Bronchial epithelial cell (primary cell): Measurements from ENCODE around the gene PITPNM3. TPM values are rescaled to one million over a fixed set of nuclear protein-coding genes. Genes with fewer than 3 reads are reported as not detected.

Experiments
- DNase-seq: peaks from one replicate; pipeline ENCODE4 v3.0.0-alpha.2; 2010; ENCODE audit warnings: low read depth
- FAIRE-seq: peaks from 2 replicates; lab custom pipeline; 2011; peaks lifted over from hg19 to GRCh38; lab: Jason Lieb, UNC
- H3K27me3 ChIP-seq: 2 replicates; pipeline ENCODE4 v1.5.1; 2011; ENCODE audit warnings: low read length; ENCODE audit not compliant: control insufficient read depth, insufficient read depth
- H3K36me3 ChIP-seq: 2 replicates; pipeline ENCODE4 v1.5.1; 2011; ENCODE audit warnings: low read length; ENCODE audit not compliant: control insufficient read depth, insufficient read depth
- H3K4me3 ChIP-seq: 2 replicates; pipeline ENCODE4 v1.5.1; 2011; ENCODE audit warnings: mild to moderate bottlenecking, low read depth, low read length, control low read depth
- total RNA-seq: library from RNA; depleted of rRNA; stranded (reverse); fragments of >200 nt; gene quantifications from 2 replicates; pipeline ENCODE4 v1.2.1, GENCODE V29; 2014
- TF ChIP-seq, protein P1 (sequence below): IDR thresholded peaks from 2 replicates; pipeline ENCODE4 v1.5.1; 2011; ENCODE audit warnings: mild to moderate bottlenecking, moderate library complexity, low read length, control low read depth, inconsistent platforms; ENCODE audit not compliant: insufficient read depth, severe bottlenecking

PITPNM3 gene
- total RNA-seq, 1 donor from 2014 or later, result 25.0 TPM

DNA sequence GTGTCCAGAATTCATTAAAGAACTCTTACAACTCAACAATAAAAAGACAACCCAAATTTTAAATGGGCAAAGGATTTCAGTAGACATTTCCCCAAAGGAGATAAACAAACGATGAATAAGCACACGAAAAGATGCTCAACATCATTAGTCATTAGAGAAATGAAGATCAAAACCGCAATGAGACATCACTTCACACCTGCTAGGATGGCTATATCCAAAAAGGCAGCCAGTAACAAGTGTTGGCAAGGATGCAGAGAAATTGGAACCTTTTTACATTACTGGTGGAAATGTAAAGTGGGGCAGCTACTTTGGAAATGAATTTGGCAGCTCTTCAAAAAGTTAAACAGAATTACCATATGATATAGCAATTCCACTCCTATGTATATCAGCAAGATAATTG lies 42.0 kb downstream of the PITPNM3 start:
- no peak overlapping the region for H3K4me3 ChIP-seq
- peaks cover 4% of the 10 kb centered on the region for H3K36me3 ChIP-seq
- TF ChIP-seq, protein P1, sequence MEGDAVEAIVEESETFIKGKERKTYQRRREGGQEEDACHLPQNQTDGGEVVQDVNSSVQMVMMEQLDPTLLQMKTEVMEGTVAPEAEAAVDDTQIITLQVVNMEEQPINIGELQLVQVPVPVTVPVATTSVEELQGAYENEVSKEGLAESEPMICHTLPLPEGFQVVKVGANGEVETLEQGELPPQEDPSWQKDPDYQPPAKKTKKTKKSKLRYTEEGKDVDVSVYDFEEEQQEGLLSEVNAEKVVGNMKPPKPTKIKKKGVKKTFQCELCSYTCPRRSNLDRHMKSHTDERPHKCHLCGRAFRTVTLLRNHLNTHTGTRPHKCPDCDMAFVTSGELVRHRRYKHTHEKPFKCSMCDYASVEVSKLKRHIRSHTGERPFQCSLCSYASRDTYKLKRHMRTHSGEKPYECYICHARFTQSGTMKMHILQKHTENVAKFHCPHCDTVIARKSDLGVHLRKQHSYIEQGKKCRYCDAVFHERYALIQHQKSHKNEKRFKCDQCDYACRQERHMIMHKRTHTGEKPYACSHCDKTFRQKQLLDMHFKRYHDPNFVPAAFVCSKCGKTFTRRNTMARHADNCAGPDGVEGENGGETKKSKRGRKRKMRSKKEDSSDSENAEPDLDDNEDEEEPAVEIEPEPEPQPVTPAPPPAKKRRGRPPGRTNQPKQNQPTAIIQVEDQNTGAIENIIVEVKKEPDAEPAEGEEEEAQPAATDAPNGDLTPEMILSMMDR, result no peak
- no peaks in the 10 kb centered on the region for H3K27me3 ChIP-seq
- FAIRE-seq, result no peak
- DNase-seq, result no peak

DNA sequence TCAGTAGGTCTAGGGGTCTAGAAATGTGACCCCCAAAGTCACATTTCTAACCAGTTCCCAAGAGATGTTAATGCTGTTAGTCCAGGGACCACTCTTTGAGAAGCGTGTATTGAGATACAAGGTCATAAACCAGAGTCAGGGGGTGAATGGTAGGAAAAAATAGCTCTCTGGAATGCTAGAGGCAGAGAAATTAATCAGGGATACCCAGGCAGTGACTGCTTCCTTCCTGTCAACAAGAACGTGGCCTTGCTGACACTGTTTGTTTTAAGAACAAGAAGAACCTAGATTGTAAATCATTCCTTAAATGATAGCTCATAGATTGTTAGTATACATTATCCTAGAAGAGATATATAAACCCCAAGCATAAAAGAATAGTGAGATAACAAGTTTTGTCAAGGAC lies 43.8 kb downstream of the PITPNM3 start:
- no peak overlapping the region for H3K4me3 ChIP-seq
- TF ChIP-seq, protein P1, result no peak
- H3K27me3 ChIP-seq, result no peaks in the 10 kb centered on the region
- peaks cover 3% of the 10 kb centered on the region for H3K36me3 ChIP-seq
- FAIRE-seq, result no peak
- no peak for DNase-seq

DNA sequence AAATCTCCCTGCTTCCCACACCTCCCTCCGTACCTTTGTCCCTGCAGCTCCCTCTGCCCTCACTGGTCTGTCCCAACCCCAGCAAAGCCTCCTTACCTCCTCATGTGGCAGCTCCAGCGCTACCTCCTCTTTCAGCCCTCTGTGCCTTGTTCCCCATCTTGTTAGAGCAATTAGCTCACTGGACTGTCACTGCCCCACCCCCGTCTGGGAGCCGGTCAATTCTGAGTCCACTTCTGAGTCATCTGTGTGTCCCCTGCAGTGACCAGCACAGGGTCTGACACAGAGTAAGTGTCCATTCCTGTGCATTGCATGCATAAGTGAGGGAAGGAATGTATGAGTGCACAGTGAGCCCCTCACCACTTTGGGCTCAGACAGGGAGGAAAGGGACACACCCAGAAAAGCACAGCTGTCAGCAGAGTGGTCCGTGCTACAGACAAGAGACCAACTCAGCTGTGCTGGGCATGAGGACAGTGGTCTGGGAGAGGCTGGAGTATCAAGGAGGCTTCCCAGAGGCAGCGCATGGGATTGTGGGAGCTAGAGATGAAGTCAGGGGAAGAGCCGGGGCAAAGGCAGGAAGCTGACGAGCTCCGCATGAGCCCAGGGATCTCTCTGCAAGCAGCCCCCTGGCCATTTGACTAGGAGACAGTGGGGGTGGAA lies 45.9 kb downstream of the PITPNM3 start:
- Histone ChIP-seq H3K27me3 (no peaks in the 10 kb centered on the region), H3K36me3 (peaks cover 3% of the 10 kb centered on the region), H3K4me3 (no peak overlapping the region)
- DNase-seq (no peak), FAIRE-seq (no peak)
- TF ChIP-seq, protein P1, result no peak

DNA sequence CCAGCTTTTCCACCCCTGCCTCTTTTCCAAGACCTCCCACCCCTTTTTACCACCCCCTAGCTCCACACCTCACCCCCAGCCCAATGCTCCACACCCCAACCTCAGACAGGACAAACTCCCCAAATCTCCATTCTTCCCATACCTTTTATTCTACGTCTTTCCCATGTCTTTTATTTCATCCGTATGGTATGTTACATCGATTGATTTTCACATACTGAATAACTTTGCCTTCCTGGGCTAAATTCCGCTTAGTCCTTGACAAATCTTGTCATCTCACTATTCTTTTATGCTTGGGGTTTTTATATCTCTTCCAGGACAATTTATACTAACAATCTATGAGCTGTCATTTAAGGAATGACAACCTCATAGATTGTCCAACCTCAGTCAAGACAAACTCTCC lies 46.4 kb downstream of the PITPNM3 start:
- TF ChIP-seq, protein P1, result no peak
- no peaks in the 10 kb centered on the region for H3K27me3 ChIP-seq
- peaks cover 3% of the 10 kb centered on the region for H3K36me3 ChIP-seq
- DNase-seq (no peak), FAIRE-seq (no peak)
- H3K4me3 ChIP-seq, result no peak overlapping the region

DNA sequence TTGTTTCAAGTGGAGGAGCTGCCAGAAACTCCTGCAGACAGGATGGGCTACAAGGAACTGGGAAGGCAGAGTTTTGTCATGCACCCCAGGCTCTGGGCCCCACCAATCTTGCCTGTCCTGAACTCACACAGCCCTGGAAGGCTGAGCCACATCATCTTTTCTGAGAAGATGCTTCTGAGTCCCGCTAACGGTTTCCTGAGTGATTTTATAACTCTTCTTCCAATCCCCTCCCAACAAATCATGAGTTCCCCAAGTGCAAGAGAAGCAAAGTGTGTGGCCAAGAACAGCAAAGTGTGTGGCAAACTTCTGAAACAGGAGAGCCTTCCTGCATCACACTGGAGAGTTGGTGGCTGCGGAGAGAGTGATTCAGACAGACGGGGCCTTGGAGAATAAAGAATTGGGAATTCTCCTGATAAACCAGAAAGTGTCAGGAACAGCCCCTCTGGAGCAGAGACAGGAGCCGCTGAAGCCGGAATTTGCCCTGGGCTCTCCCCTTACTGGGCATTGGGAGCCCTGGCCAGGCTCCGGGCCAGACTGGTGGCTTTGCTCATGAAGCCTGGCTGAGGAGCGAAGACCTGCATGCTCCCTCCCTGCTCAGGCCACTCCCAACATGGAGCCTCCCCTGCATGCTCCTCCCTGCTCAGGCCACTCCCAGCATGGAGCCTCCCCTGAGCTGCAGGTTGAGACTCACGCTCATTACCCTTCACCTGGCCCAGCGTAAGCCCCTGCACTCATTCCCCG lies 47.2 kb downstream of the PITPNM3 start:
- Histone ChIP-seq H3K36me3 (peaks cover 4% of the 10 kb centered on the region), H3K27me3 (no peaks in the 10 kb centered on the region), H3K4me3 (no peak overlapping the region)
- DNase-seq (no peak), FAIRE-seq (no peak)
- TF ChIP-seq, protein P1, result no peak
